Breast epithelium (tissue), 4 donors: ENCODE results near the gene SKA2. TPM values are rescaled to one million over a fixed set of nuclear protein-coding genes. Genes with fewer than 3 reads are reported as not detected.
"Not testable (repeated sequence)": the region's sequence is repeated elsewhere in the genome, so short reads cannot be mapped to it uniquely, and the experiment has no call there.

Experiments used
- DNase-seq, 2 donors: peaks; one replicate each; pipeline ENCODE4 v3.0.0-alpha.2; 2019; ENCODE audit warnings: low spot score in 2 of 2
- H3K27ac ChIP-seq, 2 donors: fragments of 200-600 bp; sonication (generic) in 1 of 2; one replicate each; pipeline ENCODE4 v1.5.1; 2016 to 2019; ENCODE audit warnings: mild to moderate bottlenecking in 1 of 2
- H3K27me3 ChIP-seq, 2 donors: fragments of 200-600 bp; sonication (generic) in 1 of 2; one replicate each; pipeline versions ENCODE4 v1.5.1 to v1.6.0; 2017 to 2019; ENCODE audit warnings: control low read depth in 1 of 2, mild to moderate bottlenecking in 1 of 2
- H3K36me3 ChIP-seq: fragments of 200-600 bp; one replicate; pipeline ENCODE4 v1.5.1; 2019
- H3K4me1 ChIP-seq, 2 donors: fragments of 200-600 bp; sonication (generic); one replicate each; pipeline ENCODE4 v1.5.1; 2016 to 2019; ENCODE audit warnings: control low read depth in 1 of 2
- H3K4me3 ChIP-seq, 3 donors: fragments of 200-600 bp; sonication (generic); 1 replicate in 2 of 3; 2 replicates in 1 of 3; pipeline ENCODE4 v1.5.1; 2016 to 2019; ENCODE audit warnings: mild to moderate bottlenecking in 3 of 3, moderate library complexity in 2 of 3
- H3K9me3 ChIP-seq, 2 donors: fragments of 200-600 bp; sonication (generic) in 1 of 2; one replicate each; pipeline ENCODE4 v1.5.1; 2016 to 2019; ENCODE audit warnings: control low read depth in 1 of 2
- POLR2A ChIP-seq: fragments of 450-650 bp; IDR thresholded peaks from one replicate; pipeline ENCODE4 v1.6.1; 2016; ENCODE audit warnings: antibody characterized with exemption, mild to moderate bottlenecking, moderate library complexity
- POLR2AphosphoS5 ChIP-seq, 3 donors: sonication (generic); formaldehyde crosslinking; IDR thresholded peaks; one replicate each; pipeline ENCODE4 v1.6.1; 2017; ENCODE audit warnings: antibody characterized with exemption in 3 of 3
- intact Hi-C: fragments of 100-400 bp; cut with DNase I; formaldehyde crosslinking; loops from one replicate; pipeline ENCODE4 v1.15.1; 2023; ENCODE audit warnings: low total_unique reads
- total RNA-seq, 3 donors: library from RNA; depleted of rRNA; stranded (reverse); fragments of >200 nt; gene quantifications; one replicate each; pipeline ENCODE4 v1.1.0, GENCODE V29; 2016
- TF ChIP-seq, protein P1 (sequence below), 3 donors: fragments of 450-650 bp; IDR thresholded peaks; one replicate each; pipeline ENCODE4 v1.5.1; 2016 to 2017; ENCODE audit warnings: antibody characterized with exemption in 3 of 3, mild to moderate bottlenecking in 3 of 3, moderate library complexity in 3 of 3

Gene SKA2
- total RNA-seq, 3 donors from 2014 or later, result 11.8 to 19.5 (median 12.7) TPM

DNA sequence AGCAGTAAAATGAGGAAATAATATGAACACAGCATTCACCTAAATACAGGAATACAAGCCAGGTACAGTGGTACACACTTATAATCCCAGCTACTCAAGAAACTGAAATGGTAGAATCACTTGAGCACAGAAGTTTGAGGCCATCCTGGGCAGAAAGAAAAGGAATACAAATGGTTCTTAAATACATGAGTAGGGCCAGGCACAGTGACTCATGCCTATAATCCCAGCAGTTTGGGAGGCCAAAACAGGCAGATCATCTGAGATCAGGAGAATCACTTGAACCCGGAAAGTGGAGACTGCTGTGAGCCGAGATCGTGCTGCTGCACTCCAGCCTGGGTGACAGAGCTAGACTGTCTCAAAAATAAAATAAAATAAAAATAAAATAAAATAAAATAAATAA, 31.9 kb upstream of the SKA2 start:
- TF ChIP-seq, protein P1, sequence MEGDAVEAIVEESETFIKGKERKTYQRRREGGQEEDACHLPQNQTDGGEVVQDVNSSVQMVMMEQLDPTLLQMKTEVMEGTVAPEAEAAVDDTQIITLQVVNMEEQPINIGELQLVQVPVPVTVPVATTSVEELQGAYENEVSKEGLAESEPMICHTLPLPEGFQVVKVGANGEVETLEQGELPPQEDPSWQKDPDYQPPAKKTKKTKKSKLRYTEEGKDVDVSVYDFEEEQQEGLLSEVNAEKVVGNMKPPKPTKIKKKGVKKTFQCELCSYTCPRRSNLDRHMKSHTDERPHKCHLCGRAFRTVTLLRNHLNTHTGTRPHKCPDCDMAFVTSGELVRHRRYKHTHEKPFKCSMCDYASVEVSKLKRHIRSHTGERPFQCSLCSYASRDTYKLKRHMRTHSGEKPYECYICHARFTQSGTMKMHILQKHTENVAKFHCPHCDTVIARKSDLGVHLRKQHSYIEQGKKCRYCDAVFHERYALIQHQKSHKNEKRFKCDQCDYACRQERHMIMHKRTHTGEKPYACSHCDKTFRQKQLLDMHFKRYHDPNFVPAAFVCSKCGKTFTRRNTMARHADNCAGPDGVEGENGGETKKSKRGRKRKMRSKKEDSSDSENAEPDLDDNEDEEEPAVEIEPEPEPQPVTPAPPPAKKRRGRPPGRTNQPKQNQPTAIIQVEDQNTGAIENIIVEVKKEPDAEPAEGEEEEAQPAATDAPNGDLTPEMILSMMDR (IDR thresholded peaks at IDR 0.05), result no peak
- TF ChIP-seq POLR2AphosphoS5 (IDR thresholded peaks at IDR 0.05) (no peak), POLR2A (no peak)
- no peaks in the 10 kb centered on the region for H3K36me3 ChIP-seq
- H3K4me1 ChIP-seq, result no peaks in the 10 kb centered on the region
- H3K27me3 ChIP-seq, result no peaks in the 10 kb centered on the region
- intact Hi-C loops, result no loop called here
- no peaks in the 10 kb centered on the region for H3K9me3 ChIP-seq
- H3K4me3 ChIP-seq, result no peak overlapping the region
- DNase-seq, result no peak
- H3K27ac ChIP-seq, result no peak overlapping the region

DNA sequence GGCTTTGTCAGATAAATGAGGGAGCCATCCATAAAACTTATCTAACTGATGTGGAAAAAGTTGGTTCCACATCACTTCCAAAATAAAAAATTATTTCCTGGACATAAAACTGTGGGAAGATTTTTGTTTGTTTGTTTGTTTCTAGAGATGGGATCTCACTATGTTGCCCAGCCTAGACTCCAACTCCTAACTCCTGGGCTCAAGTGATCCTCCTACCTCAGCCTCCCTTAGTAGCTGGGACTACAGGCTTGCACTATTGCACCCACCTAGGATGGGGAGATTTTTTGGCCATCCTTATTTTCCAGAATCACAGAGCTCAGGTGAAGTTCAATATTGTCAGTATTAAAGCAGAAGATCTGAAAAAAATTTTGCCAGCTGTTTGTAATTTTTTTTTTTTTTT, 31.0 kb upstream of the SKA2 start:
- no peak overlapping the region for H3K4me3 ChIP-seq
- intact Hi-C loops, result no loop called here
- no peaks in the 10 kb centered on the region for H3K36me3 ChIP-seq
- TF ChIP-seq POLR2A (no peak), POLR2AphosphoS5 (IDR thresholded peaks at IDR 0.05) (no peak)
- TF ChIP-seq, protein P1 (IDR thresholded peaks at IDR 0.05), result no peak
- H3K27ac ChIP-seq, result no peak overlapping the region
- H3K4me1 ChIP-seq, result no peaks in the 10 kb centered on the region
- DNase-seq, result no peak
- no peaks in the 10 kb centered on the region for H3K9me3 ChIP-seq
- H3K27me3 ChIP-seq, result no peaks in the 10 kb centered on the region

DNA sequence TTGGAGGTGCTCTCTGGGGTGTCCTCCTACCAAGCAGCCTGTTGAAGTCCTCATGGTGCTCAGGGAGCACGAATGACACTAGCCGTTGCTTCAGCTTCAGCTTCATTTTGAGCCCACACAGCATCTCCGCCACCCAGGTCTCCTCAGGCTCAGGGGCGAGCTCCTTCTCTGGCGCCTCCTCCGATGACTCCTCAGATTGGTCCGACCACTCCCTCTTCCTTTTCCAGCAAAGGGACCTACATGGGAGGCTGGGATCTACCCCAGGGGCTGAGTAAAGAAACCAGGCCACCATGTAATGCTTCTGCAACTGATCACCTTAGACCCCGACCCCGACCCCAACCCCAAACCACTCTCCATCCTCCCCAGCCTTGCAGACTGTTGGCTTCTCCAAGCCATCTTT, 26.5 kb upstream of the SKA2 start:
- intact Hi-C loops, result no loop called here
- DNase-seq, result no peak
- H3K4me1 ChIP-seq, result no peaks in the 10 kb centered on the region

GRCh38 chr17:59180626-59181025, 25.6 kb upstream of the SKA2 start:
- TF ChIP-seq, protein P1 (IDR thresholded peaks at IDR 0.05), result no peak
- no peak for TF ChIP-seq POLR2AphosphoS5 (IDR thresholded peaks at IDR 0.05)
- TF ChIP-seq POLR2A, result no peak
- no peaks in the 10 kb centered on the region for H3K36me3 ChIP-seq
- no peaks in the 10 kb centered on the region for H3K4me1 ChIP-seq
- no peak for DNase-seq
- H3K4me3 ChIP-seq, result no peak overlapping the region
- no peaks in the 10 kb centered on the region for H3K27me3 ChIP-seq
- no peak overlapping the region for H3K27ac ChIP-seq
- no peaks in the 10 kb centered on the region for H3K9me3 ChIP-seq
- intact Hi-C loops, result no loop called here

More for the DNA sequence above, 26.5 kb upstream of the SKA2 start:
- Histone ChIP-seq H3K36me3 (no peaks in the 10 kb centered on the region), H3K27ac (no peak overlapping the region), H3K9me3 (no peaks in the 10 kb centered on the region), H3K4me3 (no peak overlapping the region), H3K27me3 (no peaks in the 10 kb centered on the region)
- TF ChIP-seq, protein P1 (IDR thresholded peaks at IDR 0.05), result no peak
- TF ChIP-seq POLR2A, result no peak
- TF ChIP-seq POLR2AphosphoS5 (IDR thresholded peaks at IDR 0.05), result no peak

DNA sequence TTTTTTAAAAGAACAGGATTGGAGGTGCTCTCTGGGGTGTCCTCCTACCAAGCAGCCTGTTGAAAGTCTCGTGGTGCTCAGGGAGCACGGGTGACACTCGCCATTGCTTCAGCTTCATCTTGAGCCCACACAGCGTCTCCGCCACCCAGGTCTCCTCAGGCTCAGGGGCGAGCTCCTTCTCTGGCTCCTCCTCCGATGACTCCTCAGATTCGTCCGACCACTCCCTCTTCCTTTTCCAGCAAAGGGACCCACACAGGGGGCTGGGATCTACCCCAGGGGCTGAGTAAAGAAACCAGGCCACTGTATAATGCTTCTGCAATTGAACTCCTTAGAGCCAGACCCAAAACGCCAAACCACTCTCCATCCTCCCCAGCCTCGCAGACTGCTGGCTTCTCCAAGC, 24.6 kb upstream of the SKA2 start:
- H3K27me3 ChIP-seq, H3K4me1 ChIP-seq, DNase-seq, H3K36me3 ChIP-seq, intact Hi-C loops, H3K9me3 ChIP-seq, H3K27ac ChIP-seq, H3K4me3 ChIP-seq: not testable (repeated sequence)

DNA sequence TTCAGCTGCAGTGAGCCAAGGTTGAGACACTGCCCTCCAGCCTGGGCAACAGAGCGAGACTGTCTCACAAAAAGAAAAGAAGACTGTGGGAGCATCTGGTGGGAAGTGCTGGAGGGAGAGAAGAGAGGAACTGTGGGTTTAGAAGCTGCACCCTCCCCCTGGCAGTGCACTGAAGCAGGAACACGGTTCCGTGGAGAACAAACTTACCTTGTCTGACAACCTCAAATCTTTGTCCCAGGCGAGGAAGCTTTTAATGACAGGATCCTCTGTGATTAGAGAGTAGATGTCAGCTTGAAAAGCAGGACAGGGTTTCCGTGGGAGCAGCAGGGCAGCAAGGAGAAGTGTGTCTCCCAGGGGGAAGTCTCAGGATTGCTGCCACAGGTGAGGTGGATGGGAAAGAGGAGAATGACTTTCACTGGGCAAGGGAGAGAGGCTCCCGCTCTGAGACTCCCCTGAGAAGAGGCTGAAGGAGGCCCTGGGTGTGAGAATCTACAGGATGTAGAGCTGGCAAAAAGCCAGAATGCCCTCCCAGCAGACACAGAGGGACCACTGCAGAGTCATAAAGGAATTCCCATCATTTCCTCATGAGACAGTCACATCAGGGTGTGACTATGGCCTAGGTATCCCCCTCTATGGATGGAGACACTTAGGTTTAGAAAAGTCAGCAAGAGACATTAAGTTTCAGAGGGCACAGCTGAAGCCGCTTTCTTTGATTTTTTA, 23.4 kb upstream of the SKA2 start:
- no peaks in the 10 kb centered on the region for H3K9me3 ChIP-seq
- no peak for DNase-seq

More for the DNA sequence above, 23.4 kb upstream of the SKA2 start:
- no peaks in the 10 kb centered on the region for H3K27me3 ChIP-seq
- no peaks in the 10 kb centered on the region for H3K4me1 ChIP-seq
- H3K36me3 ChIP-seq, result no peaks in the 10 kb centered on the region
- no peak overlapping the region for H3K4me3 ChIP-seq
- TF ChIP-seq POLR2A (no peak), POLR2AphosphoS5 (IDR thresholded peaks at IDR 0.05) (no peak)
- intact Hi-C loops, result no loop called here
- H3K27ac ChIP-seq, result no peak overlapping the region
